GM03348 (cell line): ENCODE measurements around the gene APBB1IP.
"Not testable (repeated sequence)": the region's sequence is repeated elsewhere in the genome, so short reads cannot be mapped to it uniquely, and the experiment has no call there.

ENCODE experiments used
- DNase-seq: peaks from one replicate; pipeline ENCODE4 v3.0.0; 2012; ENCODE audit warnings: low spot score

APBB1IP gene

DNA sequence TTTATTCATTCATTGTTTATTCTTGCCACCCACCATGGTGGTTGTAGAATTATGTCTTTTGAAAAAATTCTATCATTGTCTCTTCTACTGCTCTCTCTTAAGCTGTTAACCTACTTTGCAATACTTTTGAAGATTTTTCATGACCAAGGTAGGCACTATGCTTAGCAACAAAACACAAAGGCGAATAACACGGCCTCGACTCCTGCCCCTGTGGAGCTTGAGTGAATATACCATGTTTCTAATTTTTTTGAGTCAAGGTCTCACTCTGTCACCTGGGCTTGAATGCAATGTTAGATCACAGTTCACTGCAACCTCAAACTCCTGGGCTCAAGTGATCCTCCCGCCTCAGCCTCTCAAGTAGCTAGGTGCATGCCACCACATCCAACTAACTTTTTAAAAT, 39.4 kb downstream of the APBB1IP start:
- DNase-seq = no peak

DNA sequence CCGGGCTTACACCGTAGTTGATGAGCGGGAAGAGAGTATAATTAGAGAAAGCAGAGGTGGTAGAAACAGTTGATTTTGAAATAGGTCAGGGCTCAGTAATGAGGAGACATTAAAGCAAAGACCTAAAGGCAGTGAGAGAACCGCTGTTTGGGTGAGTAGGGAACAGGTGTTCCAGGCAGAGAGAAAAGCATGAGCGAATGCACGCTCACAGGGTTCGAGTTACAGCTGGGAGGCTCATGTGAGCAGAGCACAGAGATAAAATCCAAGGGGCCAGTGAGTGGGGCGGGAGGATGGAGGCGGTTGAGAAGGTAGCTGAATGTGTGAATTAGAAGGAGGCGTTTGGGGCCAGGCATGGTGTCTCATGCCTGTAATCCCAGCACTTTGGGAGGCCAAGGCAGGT, 39.9 kb downstream of the APBB1IP start:
- no peak for DNase-seq

DNA sequence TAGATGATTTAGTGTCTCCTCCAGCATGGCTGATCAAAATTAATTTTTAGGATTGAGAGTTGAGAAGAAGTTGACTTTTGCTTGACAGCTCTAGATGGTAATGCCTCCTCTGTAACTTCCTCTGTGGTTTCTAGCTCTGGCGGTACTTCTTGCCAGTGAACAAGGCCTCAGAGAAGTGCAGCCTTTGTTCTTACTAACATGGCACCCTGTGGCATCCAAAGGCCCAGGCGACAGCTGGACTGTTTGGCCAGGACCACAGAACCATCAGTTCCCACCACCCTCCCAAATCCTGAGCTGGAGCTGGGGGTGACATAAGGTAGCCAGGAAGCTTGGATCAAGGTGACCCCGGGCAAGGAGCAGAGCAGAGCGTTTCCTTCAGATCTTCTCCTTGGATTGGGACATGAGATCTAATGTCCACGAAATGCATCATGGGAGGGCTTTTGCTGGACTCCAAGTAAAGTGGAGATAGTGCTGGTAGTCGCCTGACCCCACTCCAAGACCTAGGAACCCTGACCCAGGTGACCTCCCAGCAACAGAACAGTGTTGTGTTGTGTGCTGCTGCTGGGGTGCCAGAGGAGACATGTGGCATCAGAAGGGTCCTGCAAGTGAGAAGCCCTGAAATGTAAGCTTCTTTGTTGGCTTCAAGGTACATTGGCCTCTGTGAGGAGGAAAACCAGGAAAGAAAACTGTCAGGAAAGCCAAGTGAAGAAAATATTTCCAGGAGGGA, 41.8 kb downstream of the APBB1IP start:
- DNase-seq = no peak

DNA sequence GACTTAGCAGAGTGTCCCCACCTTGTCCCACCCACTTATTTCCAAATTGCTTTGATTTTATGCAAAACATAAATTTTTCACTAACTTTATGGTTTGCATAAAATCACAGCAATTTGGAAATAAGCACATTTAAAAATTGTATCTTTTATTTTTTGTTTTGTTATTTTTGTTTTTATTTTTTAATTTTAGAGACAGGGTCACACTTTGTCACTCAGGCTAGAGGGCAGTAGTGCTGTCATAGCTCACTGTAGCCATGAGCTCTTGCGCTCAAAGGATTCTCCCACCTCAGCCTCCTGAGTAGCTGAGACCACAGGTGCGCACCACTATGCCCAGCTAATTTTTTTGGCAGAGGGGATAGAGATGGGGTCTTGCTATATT, 43.2 kb downstream of the APBB1IP start:
- DNase-seq = no peak

DNA sequence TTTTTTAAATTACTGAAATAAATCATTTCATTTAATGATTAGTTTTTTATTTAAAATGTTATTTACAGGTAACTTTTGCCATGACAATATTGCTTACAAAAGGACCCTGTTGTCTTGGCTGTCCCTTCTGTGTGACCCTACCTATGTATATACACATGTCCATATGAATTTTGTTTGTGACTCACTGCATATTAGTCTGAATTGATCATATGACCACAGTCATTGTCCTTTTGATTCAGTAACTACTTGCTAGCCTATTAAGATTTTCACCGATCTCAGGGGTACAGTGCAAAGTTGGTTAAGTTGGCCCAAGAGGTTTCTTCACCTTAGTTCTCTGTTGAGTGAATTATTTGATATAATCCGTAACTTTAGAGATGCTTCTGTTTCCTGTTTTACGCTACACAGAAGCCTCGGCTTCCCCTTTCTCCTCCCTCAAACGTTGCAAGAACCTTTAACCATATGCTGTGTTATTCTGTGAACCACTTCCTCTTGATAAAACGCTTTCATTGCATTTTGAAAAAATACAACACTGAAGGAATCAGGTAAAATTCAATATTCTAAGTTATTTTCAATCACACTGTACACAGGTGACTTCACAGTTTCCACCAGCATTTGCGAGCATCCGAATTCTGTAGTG, 43.9 kb downstream of the APBB1IP start:
- DNase-seq = no peak

DNA sequence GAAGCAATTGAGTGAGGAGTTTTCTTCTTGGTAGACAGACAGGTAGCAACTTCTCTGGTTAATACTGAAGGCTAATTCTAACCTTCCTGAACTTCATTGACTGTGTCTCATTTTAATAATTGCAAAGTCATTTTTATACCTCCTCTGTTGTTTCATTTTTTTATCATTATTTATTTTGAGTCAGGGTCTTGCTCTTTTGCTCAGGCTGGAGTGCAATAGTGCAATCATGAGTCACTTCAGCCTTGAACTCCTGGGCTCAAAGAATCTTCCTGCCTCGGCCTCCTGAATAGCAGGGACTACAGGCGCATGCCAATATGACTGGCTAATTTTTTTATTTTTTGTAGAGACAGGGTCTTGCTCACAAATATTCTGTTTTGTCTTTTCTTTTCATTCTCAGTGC, 45.4 kb downstream of the APBB1IP start:
- no peak for DNase-seq

DNA sequence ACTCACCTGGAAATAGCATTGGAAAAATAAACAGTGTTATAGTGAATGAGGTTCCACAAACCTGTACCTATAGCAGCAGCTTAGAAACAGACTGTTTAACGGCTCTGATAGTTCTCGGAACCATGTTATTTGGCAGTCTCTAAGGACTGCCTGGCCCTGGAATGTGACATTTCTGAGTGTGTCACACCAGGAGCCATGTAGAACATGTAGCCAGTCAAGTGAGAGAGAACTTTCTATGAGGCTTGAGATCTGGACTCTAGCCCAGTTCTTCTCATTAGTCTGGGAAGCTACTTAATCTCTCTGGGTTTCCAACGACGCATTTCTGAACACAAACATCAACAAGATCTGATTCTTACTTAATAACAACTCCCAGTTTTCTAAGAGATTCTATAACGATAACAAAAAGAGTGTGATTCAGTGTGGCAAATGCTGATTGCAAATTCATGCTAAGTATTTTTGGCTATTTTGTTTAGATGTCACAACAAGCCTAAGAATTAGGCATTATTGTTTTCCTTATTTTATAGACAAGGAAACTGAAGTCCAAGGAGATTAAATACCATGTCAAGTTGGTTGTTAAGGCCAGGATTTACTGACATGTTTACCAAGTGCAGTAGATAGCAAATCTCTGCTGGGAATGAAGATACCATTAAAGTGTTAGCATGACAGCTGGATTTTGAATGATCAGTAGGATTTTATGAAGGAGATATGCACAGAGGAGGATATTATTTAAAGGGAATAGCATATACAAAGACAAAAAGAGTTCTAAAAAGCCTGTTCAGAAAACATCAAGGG, 47.2 kb downstream of the APBB1IP start:
- peak; percentile 25 for DNase-seq

DNA sequence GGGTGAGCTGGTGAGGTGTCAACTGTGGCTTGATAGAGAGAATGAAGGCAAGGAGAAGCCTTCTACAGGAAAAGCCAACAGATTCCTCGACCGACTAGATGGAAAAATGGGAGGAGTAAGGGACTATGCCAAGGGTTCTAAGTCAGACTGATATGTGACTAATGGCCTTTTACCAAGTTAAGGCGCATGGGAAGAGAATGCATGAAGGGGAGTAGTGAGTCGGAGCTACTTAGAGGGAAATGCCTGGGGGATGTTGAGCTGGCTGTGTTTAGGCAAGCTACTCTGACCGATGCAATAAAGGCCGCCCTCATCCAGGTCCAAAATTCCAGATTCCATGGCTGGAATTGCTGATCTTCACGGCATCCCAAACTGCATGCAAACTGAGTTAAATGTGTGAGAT, 48.2 kb downstream of the APBB1IP start:
- DNase-seq = peak; percentile 81

DNA sequence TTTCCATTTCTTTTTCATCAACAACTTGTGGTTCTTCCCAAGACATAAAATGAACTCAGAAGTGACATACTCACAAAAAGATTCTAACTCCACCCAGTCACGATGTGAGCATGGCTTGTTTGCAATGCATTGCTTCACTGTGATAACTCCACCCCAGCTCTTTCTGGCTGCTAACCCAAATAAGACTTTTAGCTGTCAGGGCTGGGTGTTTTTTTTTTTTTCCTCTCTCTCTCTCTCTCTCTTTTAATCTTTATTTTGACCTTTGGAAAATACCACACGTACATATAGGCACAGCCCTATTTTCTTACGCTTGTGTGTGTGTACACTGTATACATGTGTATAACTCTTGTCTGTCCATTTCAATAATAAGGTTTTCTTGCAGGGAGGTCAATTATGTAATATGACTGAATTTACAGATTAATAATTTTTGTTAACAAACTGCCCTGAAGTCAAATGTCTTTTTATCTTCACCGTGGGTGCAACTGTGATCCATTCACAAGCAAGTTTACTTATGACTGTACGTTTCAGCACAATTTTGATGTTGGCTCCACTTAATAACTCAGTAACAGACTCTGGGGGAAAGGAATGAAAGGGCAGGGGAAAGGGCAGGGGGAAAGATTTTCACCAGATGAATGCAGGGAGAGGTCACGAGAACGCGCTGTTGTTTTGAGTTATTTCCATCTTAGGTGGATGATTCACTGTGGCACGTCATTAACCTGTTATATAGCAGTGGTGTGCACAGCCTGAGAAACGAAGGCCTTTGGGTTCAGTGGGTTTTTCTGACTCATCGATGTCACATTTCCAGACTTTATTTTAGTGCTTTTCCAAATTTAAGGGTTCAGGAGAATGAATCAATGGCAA, 49.1 kb downstream of the APBB1IP start:
- DNase-seq = peak; percentile 77

DNA sequence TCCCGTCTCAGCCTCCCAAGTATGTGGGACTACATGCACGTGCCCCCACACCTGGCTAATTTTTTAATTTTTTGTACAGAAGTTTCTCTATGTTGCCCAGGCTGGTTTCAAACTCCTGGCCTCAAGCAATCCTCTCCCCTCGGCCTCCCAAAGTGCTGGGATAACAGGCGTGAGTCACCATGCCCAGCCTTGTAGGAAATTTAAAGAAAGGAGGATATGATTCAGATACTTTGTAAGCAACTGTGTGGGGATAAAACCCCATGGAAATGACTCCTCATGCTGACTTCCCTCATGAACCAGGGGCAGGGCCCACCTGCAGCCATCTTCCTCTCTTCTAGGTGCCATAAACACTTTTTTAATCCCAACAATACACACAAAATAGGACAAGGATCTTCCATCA, 50.2 kb downstream of the APBB1IP start:
- no peak for DNase-seq

DNA sequence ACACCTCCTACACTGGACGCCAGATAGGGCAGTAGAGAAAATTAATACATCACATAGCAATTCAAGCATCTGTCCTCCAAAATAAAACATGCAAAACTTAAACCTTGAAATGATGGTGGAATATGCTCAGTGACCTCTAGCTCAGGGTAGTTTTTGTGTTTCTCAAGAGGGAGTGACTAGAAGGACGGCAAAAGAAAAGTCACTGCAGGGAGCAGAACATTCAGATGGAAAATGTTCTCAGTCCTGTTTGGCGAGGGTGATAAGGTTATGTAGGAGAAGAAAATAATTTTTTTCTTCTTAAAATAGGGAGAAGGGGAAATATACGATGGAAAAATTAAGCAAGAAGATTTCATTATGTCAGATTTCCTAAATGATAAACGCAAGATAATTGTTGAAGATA, 50.9 kb downstream of the APBB1IP start:
- no peak for DNase-seq

DNA sequence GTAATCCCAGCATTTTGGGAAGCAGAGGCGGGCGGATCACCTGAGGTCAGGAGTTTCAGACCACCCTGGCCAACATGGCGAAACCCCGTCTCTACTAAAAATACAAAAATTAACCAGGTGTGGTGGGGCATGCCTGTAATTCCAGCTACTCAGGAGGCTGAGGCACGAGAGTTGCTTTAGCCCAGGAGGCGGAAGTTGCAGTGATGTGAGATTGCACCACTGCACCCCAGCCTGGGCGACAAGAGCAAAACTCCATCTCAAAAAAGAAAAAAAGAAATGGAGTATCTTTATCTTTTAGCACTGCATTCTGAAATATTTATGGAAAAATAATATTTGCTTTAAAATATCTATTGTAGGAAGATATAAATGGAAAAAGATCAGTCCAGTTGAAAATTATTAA, 52.2 kb downstream of the APBB1IP start:
- DNase-seq = not testable (repeated sequence)

DNA sequence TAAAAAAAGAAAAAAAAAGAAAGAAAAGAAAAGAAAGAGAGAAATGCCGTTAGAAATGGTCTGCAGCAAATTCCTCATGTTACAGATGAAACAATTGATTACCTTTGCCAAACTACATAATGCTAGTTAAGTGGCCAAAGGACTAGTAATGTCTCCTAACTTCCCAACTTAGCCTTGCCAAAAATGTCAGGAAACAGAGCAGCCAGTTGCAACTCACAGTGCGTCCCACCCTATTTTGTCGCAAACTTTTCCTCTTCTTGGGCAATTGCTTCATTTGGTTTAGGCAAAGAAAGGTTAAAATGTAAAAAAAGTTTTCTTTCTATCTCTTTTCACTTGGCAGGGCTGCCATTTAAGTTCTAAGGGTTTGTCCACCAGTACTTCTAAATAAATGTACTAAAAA, 53.1 kb downstream of the APBB1IP start:
- DNase-seq = no peak

DNA sequence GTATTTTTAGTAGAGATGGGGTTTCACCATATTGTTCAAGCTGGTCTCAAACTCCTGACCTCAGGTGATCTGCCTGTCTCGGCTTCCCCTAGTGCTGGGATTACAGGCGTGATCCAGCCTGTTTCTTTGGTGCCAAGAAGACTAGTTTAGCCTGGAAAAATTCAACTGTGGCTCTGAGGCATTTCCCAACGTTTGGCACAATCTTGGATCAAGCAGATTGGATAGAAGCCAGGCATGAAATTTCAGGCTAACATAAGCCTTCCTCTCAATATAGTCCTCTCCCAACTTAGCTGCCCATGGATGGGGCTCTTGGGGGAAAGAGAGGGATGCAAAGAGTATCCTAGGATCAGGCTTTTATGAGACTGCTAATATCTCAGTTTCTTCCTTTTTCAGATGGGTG, 53.8 kb downstream of the APBB1IP start:
- DNase-seq = no peak

DNA sequence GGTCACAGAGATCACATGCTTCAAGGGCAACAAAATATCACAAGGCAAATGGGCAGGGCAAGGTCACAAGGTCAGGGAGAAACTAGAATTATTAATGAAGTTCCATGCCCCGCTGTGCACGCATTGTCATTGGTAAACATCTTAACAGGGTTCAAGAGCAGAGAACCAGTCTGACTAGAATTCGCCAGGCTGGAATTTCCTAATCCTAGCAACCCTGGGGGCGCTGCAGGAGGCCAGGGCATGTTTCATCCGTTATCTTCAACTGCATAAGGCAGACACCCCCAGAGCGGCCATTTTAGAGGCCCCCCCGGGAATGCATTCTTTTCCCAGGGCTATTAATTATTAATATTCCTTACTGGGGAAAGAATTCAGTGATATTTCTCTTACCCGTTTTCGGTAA, 54.6 kb downstream of the APBB1IP start:
- not testable (repeated sequence) for DNase-seq

DNA sequence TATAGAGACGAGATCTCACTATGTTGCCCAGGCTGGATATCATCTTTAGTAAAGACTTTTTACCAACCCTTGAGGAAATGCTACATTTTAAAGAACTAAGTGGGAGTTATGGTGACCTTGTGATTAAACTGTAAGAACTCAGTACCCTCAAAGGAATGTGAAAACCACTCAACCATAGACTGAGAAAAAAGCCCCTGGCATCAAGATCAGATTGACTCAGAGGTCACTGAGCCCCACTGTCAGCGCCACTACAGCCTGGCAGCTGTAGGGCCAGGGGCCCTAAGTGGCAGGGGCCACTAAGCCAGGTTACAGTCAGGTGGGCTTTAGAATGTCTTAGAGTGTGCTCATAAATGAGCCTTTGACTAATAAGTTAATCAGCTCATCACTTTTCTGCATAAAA, 55.9 kb downstream of the APBB1IP start:
- DNase-seq = no peak

DNA sequence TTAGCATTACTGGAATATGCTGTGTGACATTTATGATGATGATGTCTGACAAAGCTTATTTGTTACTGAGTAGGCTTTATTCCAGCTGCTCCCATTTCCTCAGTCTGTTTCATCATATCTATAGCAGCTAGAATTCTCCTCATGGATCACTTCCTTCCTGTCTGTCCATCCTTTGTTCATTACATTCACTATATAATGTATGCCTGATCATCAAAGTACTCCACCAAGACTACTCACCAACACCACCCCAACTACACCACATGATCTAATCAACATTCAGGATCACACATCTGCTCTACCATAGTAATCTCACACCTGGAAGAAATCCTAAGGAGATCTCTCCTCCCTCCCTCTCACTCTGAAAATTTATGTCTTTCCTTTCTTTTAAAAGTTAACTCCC, 61.3 kb downstream of the APBB1IP start:
- DNase-seq = no peak

DNA sequence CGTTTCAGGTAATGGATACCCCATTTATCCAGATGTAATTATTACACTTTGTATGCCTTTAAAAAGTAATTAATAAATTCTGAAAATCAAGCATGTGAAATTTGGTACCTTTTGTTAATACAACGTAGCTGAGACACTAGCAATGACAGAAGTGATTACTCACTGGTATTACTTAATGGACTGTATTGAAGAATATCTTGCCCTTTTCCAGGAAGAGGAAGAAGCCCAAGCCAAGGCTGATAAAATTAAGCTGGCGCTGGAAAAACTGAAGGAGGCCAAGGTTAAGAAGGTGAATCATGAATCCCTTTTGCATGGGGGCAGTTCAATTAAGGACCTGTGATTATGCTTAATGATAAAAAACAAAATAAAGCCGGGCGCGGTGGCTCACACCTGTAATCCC, 64.8 kb downstream of the APBB1IP start:
- DNase-seq = no peak

DNA sequence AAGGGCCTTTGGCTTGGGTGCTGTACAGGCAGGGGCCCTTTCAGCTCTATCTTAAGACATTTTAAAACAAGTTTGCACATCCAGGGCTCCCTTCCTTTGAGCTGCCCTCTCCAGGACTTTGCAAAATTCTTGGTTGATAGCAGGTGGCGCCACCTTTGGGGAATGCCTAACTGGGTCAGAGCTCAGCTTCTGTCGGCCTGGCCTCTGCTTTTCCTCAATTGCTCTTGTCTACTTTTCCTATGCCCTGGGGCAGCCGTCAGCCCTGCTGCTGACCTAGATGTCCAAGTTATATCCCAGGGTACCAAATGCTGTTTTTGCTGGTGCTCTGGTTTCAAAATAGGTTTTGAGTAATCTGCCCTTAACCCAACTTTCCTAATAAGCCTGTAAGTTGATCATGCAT, 65.8 kb downstream of the APBB1IP start:
- no peak for DNase-seq

DNA sequence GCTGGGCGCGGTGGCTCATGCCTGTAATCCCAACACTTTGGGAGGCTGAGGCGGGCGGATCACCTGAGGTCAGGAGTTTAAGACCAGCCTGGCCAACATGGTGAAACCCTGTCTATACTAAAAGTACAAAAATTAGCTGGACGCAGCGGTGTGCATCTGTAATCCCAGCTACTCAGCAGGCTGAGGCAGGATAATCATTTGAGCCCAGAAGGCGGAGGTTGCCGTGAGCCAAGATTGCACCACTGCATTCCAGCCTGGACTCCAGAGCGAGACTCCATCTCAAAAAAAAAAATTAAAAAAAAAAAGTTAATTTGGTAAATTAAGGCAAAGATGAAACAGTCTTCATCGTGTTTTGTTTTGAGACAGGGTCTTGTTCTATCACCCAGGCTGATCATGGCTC, 66.3 kb downstream of the APBB1IP start:
- not testable (repeated sequence) for DNase-seq

DNA sequence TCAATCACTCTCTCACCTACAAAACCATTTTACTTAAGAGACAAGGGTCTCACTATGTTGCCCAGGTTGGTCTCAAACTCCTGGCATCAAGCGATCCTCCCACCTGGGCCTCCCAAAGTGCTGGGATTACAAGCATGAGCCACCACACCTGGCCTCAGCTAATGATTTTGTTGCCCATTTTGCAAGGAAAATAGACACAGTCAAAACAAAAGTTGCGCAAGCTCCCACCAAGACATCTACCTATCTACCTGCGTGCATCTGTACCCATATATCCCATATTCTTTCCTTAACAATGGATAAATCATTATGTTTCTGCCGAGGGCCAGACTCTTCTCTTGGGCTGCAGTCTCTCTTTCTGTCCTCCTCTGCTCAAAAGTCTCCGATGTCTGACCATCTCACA, 67.3 kb downstream of the APBB1IP start:
- no peak for DNase-seq

DNA sequence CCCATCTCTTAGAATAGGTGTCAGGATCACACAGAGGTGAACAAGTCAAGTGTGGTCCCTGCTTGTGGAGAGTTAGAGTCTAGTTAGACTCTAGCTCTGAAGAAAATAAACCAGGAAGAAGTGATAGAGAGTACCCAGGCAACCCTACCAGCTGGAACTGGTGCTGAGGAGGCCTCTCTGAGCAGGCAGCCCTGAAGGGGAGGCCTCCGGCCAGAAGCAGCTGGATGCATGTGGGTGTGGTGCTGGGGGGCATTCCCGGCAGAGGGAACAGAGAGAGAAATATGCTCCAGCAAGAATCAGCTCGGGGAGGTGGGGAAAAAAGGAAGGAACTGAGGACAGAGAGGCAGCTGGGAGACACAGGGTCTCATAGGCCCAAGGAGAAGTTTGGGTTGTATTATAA, 68.6 kb downstream of the APBB1IP start:
- DNase-seq = no peak
